GM18873 (cell line): Measurements from ENCODE around the gene SMO.
"Not testable (repeated sequence)": the region's sequence is repeated elsewhere in the genome, so short reads cannot be mapped to it uniquely, and the experiment has no call there.

Experiments used
- ATAC-seq: cut with Tn5 transposase; IDR thresholded peaks from one replicate; pipeline ENCODE4 v1.9.1; 2021; ENCODE audit warnings: mild to moderate bottlenecking, moderate library complexity, moderate number of reproducible peaks; ENCODE audit not compliant: unreplicated experiment, low FRiP score

SMO gene

DNA sequence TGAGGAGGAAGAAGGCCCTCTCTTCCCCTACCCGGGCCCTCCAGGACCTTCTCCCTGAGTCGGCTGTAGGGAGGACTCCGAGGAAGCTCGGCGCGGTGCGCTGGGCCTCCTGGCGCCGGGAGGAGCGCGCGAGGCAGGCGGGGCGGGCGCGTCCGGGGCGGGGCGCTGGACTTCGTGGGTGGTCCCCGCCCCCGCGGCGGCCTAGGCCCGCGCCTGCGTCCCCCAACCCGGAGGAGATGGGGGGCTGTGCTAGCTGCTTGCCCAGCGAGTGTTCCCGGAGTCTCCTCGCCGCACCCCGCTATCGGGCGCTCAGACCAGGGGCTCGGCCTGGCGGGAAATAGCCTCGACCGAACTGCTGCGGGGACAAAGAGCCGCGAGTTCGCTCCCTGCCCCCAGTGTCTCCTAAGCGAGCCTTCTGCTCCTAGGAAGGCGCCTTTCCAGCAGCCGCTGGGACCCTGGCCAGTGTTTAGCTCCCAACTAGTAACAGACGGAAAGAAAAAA, 19.2 kb upstream of the SMO start:
- ATAC-seq = no peak

DNA sequence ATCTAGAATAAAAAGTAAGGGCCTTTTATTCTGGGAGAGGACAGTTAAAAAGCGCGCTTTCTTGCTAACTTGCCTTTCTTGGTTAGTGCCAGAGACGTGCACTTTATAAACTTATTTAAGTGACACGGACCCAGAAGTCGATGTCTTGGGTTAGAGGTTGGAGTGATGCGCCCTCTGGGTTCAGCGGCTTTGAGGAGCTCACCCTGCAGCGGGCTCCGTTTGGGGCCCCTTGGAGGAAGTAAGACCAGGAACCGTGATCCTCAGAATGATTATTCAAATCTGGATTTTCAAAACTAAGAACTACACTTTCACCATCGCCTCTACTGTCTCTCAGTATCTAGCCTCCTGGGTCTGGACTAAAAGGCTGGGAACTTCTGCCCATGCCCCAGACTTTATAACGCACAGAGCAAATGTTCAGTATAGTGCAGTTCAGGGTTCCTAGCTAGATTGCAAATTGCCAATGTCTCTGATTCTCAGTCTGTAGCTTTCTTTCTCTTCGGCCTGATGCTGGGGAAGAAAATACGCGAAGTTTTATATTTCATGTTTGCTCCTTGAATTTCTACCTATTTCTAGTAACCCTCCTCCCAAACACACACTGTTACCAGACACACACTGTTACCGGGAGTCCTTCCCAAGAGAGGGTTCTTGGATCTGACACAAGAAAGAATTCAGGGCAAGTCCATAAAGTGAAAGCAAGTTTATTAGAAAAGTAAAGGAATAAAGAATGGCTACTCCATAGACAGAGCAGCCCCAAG, 18.6 kb upstream of the SMO start:
- ATAC-seq = no peak

DNA sequence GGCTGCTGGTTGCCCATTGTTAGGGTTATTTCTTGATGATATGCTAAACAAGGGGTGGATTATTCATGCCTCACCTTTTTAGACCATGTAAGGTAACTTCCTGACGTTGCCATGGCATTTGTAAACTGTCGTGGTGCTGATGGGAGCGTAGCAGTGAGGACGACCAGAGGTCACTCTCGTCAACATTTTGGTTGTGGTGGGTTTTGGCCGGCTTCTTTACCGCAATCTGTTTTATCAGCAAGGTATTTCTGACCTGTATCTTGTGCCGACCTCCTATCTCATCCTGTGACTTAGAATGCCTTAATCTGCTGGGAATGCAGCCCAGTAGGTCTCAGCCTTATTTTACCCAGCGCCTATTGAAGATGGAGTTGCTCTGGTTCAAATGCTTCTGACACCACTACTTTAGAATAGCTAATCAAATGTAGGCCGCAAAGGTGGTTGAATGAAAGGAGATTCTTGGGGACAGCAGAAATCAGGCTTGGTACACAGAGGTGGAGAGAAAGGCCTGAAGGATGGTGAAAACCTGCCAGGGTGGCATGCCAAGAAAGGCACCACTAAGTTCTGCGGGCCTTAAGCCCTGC, 17.9 kb upstream of the SMO start:
- no peak for ATAC-seq

GRCh38 chr7:129173861-129174260, 14.6 kb upstream of the SMO start:
- not testable (repeated sequence) for ATAC-seq

GRCh38 chr7:129176916-129177710, 11.3 kb upstream of the SMO start:
- no peak for ATAC-seq

- ATAC-seq = no peak
These were observed 3.3 kb upstream of the SMO start for GRCh38 chr7:129184981-129185670.

DNA sequence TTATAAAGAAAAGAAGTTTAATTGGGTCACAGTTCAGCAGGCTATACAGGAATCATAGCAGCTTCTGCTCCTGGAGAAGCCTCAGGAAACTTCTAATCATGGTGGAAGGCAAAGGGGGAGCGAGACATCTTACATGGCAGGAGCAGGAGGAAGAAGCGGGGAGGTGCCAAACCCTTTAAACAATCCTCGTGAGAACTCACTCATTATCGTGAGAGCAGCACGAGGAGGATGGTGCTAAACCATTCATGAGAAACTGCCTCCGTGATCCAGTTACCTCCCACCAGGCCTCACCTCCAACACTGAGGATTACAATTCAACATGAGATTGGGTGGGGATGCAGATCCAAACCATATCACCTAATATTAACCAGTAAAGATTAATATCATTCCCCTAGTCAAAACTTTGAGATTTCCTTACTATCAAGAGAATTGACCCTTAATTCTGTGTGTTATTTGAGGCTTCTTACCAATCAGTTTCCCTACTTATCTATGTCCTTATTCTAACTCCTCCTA, 1.6 kb upstream of the SMO start:
- no peak for ATAC-seq

DNA sequence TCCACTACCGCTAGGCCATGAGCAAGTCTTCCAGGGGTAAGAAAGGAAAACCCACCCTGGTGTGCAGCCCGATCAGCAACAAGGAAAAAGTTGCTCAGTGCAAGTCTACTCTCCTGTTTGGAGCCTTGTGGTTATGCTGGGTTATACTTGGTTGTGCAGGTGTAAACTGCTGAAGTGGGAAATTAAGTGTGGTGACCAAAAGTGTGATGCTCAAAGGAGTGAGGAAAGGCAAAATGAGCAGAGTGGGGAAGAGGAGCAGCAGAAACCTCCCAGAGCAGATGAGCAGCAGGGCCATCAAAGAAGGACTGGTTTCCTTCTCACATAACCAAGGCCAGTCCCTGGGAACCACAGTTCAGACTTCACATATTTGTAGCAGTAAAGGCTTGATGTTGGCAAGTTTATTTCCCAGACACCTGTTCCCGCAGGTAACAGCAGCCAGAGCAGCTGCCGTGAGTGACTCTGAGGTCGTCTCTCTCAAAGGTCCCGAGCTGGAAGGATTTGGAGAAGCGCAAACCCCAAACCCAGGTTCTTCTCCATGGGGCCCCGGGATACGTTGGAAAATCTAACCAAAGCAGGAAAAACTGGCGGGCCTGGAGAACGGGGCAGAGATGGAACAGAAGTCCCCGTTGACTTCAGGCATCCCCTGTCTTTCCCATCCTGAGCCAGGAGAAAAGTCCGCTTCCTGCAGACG, 607 bp upstream of the SMO start:
- ATAC-seq = no peak

GRCh38 chr7:129188892-129189660, 643 bp downstream of the SMO start:
- no peak for ATAC-seq

DNA sequence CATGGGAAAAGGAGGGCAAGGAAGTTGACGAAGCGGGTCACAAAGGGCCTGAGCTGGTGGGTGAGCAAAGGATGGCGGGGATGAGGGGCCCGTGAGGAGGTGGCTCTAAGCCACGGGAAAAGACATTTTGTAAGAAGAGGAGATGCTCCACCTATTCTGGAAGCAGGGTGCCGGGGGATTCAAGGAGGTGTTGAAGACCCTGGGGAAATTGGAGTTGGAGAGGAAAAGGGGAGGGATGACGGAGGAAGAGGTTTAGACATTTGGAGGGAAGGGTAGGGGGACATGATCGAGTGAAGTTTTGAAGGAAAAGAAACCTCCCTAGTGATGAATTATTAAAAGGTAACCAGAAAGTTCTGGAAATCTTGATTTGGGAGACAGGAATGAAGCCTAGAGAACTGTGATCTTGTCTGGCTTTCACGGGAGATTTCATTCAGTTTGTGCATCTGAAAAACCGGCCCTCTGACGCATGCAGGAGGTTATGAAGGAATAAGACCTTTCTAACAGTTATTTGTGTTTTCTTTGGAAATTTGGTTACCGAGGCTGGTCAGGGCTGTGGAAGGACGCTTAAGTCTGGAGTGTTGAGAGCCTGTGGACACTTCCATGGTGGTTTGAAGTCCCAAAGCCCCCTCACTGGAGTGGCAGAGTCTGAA, 1.4 kb downstream of the SMO start:
- no peak for ATAC-seq

DNA sequence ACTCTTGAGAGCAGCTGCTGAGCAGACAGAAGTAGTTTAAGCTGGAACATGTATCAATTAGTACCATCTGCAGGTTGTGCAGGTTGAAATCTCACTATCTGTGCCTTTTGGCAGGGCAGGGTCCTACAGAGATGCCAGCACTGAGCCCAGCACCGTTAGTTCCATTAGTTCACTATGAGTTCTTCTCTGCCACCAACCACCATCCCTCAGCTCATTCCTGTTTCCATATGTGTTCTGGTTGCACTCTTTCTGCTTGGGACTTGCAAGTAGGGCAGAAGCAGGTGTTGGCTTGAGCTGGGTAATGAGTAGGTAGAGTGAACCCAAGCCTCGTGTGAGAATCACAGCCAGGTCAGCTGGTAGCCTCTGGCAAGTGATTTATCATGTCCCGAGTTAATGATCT, 2.8 kb downstream of the SMO start:
- no peak for ATAC-seq

DNA sequence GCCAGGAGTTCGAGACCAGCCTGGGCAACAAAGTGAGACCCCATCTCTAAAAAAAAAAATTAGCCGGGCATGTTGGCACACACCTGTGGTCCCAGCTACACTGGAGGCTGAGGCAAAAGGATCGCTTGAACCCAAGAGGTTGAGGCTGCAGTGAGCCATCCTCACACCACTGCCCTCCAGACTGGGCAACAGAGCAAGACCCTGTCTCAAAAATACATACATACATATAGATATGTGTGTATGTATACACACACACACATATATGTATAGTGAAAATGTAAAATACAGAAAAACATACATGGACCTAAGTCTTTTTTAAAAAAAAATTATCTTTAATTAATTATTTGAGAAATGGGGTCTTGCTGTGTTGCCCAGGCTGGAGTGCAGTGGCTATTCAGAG, 5.5 kb downstream of the SMO start:
- ATAC-seq = no peak

- ATAC-seq = no peak
These were observed 9.3 kb downstream of the SMO start for GRCh38 chr7:129197771-129198170.

DNA sequence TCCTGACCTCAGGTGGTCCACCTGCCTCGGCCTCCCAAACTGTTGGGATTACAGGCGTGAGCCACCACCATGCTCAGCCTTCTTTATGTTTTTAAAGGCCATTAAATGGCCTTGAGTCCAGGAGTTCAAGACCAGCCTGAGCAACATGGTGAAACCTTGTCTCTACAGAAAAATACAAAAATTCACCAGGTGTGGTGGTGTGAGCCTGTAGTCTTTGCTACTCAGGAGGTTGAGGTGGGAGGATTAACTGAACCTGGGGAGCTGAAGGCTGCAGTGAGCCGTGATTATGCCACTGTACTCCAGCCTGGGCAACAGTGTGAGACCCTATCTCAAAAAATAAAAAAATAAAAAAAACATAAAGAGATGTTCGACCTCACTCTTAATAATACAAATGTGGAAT, 11.0 kb downstream of the SMO start:
- no peak for ATAC-seq

DNA sequence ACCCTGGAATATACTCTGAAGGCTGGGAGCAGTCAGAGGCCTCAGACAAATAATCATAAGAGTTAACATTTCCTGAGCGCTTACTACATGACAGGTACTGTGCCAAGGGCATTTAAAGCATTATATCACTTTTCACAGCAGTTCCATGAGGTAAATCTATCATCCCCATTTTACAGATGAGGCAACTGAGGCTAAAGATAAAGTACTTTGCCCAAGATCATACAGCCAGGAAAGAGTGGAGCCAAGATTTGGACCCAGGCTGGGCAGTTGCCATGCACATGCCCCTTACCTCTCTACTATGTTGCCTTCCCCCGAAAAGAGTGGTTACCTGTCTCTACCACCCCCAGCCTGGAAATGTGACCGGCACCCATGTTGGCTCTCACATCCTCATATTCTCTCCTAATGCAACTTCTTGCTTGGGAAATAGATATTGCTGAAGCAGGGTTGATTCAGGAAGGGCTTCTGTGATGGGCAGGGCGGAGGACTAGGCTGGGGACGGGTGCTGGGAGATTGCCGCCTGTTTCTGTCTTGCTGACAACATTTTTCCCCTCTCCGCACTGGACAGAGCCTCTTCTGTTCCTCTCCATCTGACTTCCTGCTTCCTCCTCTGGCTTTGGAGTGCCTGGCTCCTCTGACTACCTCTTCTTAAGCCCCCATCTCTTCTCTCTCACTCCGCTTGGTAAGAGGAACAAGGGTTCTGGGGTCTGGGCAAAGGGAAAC, 13.8 kb downstream of the SMO start:
- ATAC-seq = no peak

- no peak for ATAC-seq
These were observed 14.8 kb downstream of the SMO start for GRCh38 chr7:129203050-129203741.

DNA sequence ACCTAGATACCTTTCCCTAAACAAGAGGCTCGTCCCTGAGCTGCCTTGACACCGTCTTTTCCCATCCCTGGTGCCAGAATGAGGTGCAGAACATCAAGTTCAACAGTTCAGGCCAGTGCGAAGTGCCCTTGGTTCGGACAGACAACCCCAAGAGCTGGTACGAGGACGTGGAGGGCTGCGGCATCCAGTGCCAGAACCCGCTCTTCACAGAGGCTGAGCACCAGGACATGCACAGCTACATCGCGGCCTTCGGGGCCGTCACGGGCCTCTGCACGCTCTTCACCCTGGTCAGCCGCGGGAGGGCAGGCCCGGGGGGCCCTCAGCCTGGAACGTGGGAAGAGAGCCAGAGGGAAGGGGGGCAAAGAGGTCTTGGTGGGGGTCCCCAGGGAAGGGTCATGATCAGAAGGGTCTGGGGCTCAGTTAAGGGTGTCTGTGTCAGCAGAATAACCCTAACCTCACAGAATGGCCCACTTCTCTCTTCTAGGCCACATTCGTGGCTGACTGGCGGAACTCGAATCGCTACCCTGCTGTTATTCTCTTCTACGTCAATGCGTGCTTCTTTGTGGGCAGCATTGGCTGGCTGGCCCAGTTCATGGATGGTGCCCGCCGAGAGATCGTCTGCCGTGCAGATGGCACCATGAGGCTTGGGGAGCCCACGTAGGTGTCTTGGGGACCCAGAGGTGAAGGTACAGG, 16.8 kb downstream of the SMO start:
- no peak for ATAC-seq
